SK-N-SH treated with all-trans-retinoic acid at 6 μM for 48 hours (cell line): ENCODE data around the gene TCEAL1.

ENCODE experiments used
- ATAC-seq: fragments of 200-7000 bp; cut with Tn5 transposase; 3 replicates; pipeline ENCODE4 v1.9.1; 2020; ENCODE audit warnings: mild to moderate bottlenecking, moderate library complexity
- ARNTL ChIP-seq: fragments of 450-650 bp; formaldehyde crosslinking; IDR thresholded peaks from 2 replicates; pipeline ENCODE4 v1.5.0; 2020; ENCODE audit warnings: low read depth, mild to moderate bottlenecking, moderate library complexity, borderline replicate concordance
- CREB5 ChIP-seq: fragments of 250-450 bp; sonication (Bioruptor Pico); IDR thresholded peaks from 2 replicates; pipeline ENCODE4 v1.5.1; 2020; ENCODE audit warnings: low read depth, mild to moderate bottlenecking, moderate library complexity
- CSDC2 ChIP-seq: fragments of 250-450 bp; sonication (Bioruptor Pico); IDR thresholded peaks from 2 replicates; pipeline ENCODE4 v1.5.0; 2020; ENCODE audit warnings: mild to moderate bottlenecking, moderate library complexity
- CSRNP3 ChIP-seq: fragments of 250-450 bp; sonication (Bioruptor Pico); IDR thresholded peaks from 2 replicates; pipeline ENCODE4 v1.5.1; 2021; ENCODE audit warnings: mild to moderate bottlenecking, moderate library complexity
- ESRRG ChIP-seq: fragments of 250-450 bp; sonication (Bioruptor Pico); IDR thresholded peaks from 2 replicates; pipeline ENCODE4 v1.6.1; 2021; ENCODE audit warnings: mild to moderate bottlenecking
- ISL1 ChIP-seq: fragments of 250-450 bp; sonication (Bioruptor Pico); IDR thresholded peaks from 2 replicates; pipeline ENCODE4 v2.1.2; 2022; ENCODE audit warnings: mild to moderate bottlenecking, moderate library complexity
- OSR1 ChIP-seq: fragments of 250-450 bp; sonication (Bioruptor Pico); IDR thresholded peaks from 2 replicates; pipeline ENCODE4 v1.8.0; 2022; ENCODE audit warnings: moderate library complexity, mild to moderate bottlenecking, inconsistent platforms
- PATZ1 ChIP-seq: fragments of 250-450 bp; sonication (Bioruptor Pico); IDR thresholded peaks from 2 replicates; pipeline ENCODE4 v1.8.0; 2020; ENCODE audit warnings: mild to moderate bottlenecking, moderate library complexity, borderline replicate concordance
- POU6F1 ChIP-seq: fragments of 250-450 bp; sonication (Bioruptor Pico); IDR thresholded peaks from 2 replicates; pipeline ENCODE4 v1.8.0; 2021; ENCODE audit warnings: low read depth, mild to moderate bottlenecking, moderate library complexity, borderline replicate concordance
- PPARA ChIP-seq: fragments of 250-450 bp; sonication (Bioruptor Pico); IDR thresholded peaks from 2 replicates; pipeline ENCODE4 v1.5.0; 2020; ENCODE audit warnings: mild to moderate bottlenecking, borderline replicate concordance
- RARB ChIP-seq: fragments of 250-450 bp; sonication (Bioruptor Pico); IDR thresholded peaks from 2 replicates; pipeline ENCODE4 v1.8.0; 2021; ENCODE audit warnings: mild to moderate bottlenecking, moderate library complexity
- SNAI2 ChIP-seq: fragments of 250-450 bp; sonication (Bioruptor Pico); IDR thresholded peaks from 2 replicates; pipeline ENCODE4 v1.5.0; 2020; ENCODE audit warnings: mild to moderate bottlenecking, moderate library complexity
- TCF4 ChIP-seq: fragments of 250-450 bp; sonication (Bioruptor Pico); IDR thresholded peaks from 2 replicates; pipeline ENCODE4 v1.8.0; 2021; ENCODE audit warnings: mild to moderate bottlenecking, moderate library complexity, borderline replicate concordance
- TSHZ2 ChIP-seq: fragments of 250-450 bp; sonication (Bioruptor Pico); IDR thresholded peaks from 2 replicates; pipeline ENCODE4 v1.5.0; 2020; ENCODE audit warnings: mild to moderate bottlenecking, moderate library complexity
- ZC3H10 ChIP-seq: fragments of 250-450 bp; sonication (Bioruptor Pico); IDR thresholded peaks from 2 replicates; pipeline ENCODE4 v1.5.1; 2021; ENCODE audit warnings: mild to moderate bottlenecking, moderate library complexity
- ZFP3 ChIP-seq: fragments of 250-450 bp; sonication (Bioruptor Pico); IDR thresholded peaks from 2 replicates; pipeline ENCODE4 v1.5.0; 2020; ENCODE audit warnings: mild to moderate bottlenecking, moderate library complexity
- ZFP30 ChIP-seq: fragments of 450-650 bp; formaldehyde crosslinking; IDR thresholded peaks from 2 replicates; pipeline ENCODE4 v1.5.0; 2022; ENCODE audit warnings: mild to moderate bottlenecking, moderate library complexity
- ZNF565 ChIP-seq: fragments of 450-650 bp; formaldehyde crosslinking; conservative IDR thresholded peaks from 2 replicates; pipeline ENCODE4 v1.5.0; 2020; ENCODE audit warnings: low read depth, mild to moderate bottlenecking, moderate library complexity
- ZNF8 ChIP-seq: fragments of 450-650 bp; formaldehyde crosslinking; IDR thresholded peaks from 2 replicates; pipeline ENCODE4 v1.5.0; 2020; ENCODE audit warnings: mild to moderate bottlenecking, moderate library complexity

The TCEAL1 gene

GRCh38 chrX:103613362-103613890, 15.3 kb upstream of the TCEAL1 start:
- TF ChIP-seq ESRRG (CRISPR knock-in tag) (no peak), ZNF565 (CRISPR knock-in tag) (no peak), RARB (CRISPR knock-in tag) (no peak), PATZ1 (no peak), CSDC2 (CRISPR knock-in tag) (no peak), SNAI2 (CRISPR knock-in tag) (no peak), ZNF8 (no peak), ZFP3 (no peak), ZFP30 (no peak)
- ATAC-seq: no peak

GRCh38 chrX:103614999-103615398, 13.8 kb upstream of the TCEAL1 start:
- TF ChIP-seq OSR1 (CRISPR knock-in tag) (no peak), TSHZ2 (CRISPR knock-in tag) (no peak), ARNTL (CRISPR knock-in tag) (no peak), CREB5 (CRISPR knock-in tag) (no peak), PPARA (CRISPR knock-in tag) (no peak), ZNF565 (CRISPR knock-in tag) (no peak), SNAI2 (CRISPR knock-in tag) (no peak), POU6F1 (CRISPR knock-in tag) (no peak), CSDC2 (CRISPR knock-in tag) (no peak)
- no peak for ATAC-seq

GRCh38 chrX:103615781-103616371, 12.9 kb upstream of the TCEAL1 start:
- ATAC-seq: no peak
- no peak for TF ChIP-seq PPARA (CRISPR knock-in tag)
- TF ChIP-seq OSR1 (CRISPR knock-in tag): no peak
- no peak for TF ChIP-seq ARNTL (CRISPR knock-in tag)
- no peak for TF ChIP-seq ZC3H10 (CRISPR knock-in tag)
- TF ChIP-seq ZFP3: no peak
- TF ChIP-seq ESRRG (CRISPR knock-in tag): no peak
- no peak for TF ChIP-seq PATZ1

GRCh38 chrX:103616676-103617186, 12.0 kb upstream of the TCEAL1 start:
- ATAC-seq: no peak
- no peak for TF ChIP-seq ISL1 (CRISPR knock-in tag)
- TF ChIP-seq CREB5 (CRISPR knock-in tag): no peak
- TF ChIP-seq POU6F1 (CRISPR knock-in tag): no peak
- no peak for TF ChIP-seq ZNF565 (CRISPR knock-in tag)
- TF ChIP-seq TCF4 (CRISPR knock-in tag): no peak
- TF ChIP-seq CSRNP3 (CRISPR knock-in tag): no peak
- TF ChIP-seq ZC3H10 (CRISPR knock-in tag): no peak
